Stimulated activated CD8-positive, alpha-beta memory T cell treated with anti-CD3 and anti-CD28 coated beads, Interleukin-12 subunit alpha, Interleukin-12 subunit beta, amount 100 ng/mL, for 24 hours (primary cell): ENCODE results near the gene C15orf39.
A peak's percentile ranks its signal among the peaks of the same experiment; 100 is the strongest.
"Not testable (repeated sequence)": the region's sequence is repeated elsewhere in the genome, so short reads cannot be mapped to it uniquely, and the experiment has no call there.

Experiments used
- DNase-seq: peaks from one replicate; pipeline ENCODE4 v3.0.0-alpha.2; 2020; ENCODE audit errors: extremely low read depth

The C15orf39 gene

DNA sequence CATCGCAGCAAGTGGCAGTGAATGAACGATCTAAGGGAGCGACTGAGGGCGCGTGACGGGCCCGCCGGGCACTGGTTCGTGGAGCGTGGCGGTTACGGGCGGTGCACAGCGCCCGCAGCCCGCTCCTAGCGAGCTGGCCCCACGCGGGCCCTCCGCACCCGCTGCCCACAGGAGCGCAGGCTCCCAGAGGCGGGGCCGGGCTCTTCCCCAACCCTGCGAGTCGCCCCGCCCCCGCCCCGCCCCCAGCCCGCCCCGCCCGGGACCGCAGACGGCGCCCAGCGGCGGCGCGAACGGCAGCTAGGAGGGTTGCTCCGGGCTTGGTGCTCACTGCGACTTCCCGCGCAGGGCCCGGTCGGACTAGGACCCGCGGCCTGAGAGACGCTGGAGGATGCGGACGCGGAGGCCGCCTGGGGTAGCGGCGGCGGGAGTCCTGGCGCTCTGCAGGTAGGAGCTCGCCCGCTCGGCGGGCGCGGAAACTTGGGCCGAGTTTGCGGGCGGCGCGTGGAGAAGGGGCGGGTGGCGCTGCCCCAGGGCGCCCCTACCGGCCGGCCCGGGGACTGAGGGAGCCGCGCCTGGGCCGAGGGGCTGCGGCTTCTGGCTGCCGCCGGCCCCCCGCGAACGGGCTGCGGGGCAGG lies at the start of gene C15orf39:
C15orf39 (plus strand) TSS at position 267 of the 635 bp plus-strand sequence. CDS start 4,167 bp downstream, outside the sequence.
- peak; percentile 50 for DNase-seq

DNA sequence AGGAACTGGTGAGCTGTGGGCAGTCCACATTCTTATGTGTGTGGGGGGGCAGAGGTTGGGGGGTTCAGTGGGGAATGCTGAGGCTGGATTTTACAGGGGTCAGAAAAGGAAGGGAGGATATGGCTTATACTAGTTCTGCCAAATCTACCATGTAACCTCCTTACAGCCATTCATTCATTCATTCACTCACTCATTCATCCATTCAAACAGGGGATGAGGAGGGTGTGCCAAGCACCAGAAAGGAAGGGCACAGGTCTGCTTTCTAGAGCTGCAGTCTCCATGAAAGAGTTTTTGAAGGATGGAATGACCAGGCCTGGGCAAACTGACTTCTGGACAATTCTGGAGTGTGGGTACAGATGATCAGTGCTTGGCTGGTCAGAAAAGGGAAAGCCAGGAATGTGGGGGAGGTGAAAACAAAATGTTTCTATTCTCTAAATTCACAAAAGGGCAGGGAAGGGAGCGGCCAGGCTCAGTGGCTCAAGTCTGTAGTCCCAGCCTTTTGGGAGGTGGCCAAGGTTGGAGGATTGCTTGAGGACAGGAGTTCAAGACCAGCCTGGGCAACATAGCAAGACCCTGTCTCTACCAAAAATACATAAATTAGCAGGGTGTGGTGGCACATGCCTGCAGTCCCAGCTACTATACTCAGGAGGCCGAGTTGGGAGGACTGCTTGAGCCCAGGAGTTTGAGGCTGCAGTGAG lies 49.2 kb upstream of the C15orf39 start:
- no peak for DNase-seq

DNA sequence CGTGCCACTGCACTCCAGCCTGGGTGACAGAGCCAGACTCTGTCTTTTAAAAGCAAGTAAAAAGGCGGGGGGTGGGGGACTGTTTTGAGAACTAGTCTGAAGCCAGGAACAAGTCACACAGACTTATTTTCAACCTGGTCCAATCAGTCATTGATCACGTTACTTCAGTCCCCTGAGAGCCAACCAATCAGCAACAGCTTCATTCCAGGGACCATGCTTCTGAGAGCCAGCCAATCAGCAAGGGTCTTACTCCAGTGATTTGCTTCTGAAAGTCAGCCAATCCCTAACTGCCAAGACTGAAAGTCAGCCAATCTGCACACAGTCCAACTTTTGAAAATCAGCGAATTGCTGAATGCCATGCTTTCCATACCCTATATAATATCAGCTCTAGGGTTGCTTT lies 48.6 kb upstream of the C15orf39 start:
- DNase-seq = no peak

DNA sequence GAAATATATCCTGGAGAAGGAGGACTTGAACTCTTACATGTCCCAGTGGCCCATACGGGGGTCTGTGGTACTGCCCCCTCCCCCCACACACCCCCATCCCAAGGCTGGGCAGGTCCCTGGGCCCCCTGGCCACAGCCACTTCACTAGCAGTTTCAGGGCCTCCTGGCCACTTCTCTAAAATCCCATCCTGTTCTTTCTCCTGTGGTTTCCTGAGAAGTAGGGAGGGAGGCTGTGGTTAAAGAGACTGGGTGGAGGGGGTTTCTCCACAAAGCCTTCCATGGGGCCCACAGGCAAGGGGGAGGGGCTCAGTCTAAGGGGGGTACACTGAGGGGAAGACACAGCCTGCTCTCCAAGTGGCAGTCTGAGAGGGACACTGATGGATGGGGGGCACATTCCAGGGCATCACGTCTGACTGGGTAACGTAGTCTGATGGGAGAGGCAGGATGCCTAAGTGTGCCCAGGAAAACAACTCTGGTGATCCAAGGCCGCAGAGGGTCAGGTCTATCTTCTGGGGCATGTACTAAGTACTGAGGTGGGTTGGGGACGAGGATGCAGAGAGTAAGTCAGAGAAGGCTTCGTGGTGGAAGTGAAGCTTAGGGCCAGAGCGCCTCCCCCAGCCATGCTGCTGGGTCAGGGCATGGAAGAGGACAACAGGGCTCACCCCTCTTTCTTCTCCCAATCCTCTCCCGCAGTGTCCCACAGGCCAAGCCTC lies 48.0 kb upstream of the C15orf39 start:
- no peak for DNase-seq

DNA sequence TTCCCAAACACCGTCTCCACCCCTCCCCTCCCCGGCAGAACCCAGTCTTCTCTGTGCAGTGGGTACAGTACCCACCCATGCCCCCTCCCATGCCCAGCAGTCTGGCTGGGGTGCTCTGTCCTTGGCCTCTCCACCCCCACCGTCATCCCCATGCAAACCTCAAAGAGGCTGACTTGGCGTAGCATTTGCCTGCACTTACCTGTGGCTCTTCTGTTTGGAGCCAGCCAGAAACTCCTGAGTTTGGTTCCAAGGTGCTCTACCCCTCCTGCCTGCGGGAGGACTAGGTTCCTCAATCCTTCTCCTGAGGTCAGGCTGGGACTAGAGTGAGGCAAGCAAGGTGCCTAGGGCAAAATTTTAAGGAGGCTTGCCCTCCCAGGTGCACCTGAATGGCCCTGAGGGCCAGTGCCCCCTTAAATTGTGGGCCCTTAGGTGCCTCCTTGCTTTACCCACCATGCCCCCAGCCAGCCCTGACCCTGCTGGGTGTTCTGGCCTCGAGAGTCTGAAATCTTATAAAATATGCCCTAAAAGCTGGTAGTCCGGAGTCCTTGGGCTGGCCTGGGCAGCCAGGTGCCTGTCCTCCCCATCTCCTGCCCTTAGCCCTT lies 47.1 kb upstream of the C15orf39 start:
- DNase-seq = no peak

DNA sequence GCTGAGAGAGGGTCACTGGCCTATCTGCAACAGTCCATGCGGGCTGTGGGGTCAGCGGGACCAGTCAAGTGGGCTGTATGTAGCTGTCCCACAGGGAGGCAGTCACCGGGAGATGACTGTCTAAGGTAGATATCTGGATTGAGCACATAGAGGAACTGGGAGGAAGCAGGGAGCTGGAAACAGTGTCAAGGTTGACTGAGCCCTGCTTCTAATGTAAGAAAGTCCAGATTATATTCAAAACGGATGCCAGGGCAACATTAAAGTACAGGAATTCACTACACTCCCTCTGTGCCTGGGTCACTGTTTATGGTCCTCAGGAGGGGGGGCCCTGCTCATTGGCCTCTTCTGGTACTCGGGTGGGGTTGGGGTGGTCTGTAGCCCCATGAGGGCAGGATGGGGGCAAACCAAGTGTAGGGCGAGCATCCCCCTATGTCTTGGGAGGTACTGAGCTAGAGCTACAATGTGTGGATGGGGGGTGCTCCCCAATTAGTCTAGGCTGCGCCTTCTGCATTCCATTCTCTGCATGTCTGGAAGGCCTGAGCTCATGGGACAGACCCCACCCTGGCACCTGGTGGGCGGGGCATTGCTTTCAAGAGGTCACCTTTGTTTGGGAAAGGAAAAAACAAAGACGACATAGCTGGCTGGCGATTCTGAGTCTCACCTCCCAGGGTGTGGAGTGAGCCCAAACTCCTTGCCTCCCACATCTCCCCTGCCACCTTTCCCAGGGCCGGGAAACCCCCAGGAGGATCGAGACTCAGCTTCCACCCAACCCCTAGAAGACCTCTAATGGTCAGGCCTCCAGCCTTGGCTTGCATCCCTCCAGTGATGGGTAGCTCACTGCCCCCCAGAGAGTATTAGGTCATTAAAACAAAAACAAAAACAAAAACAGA lies 45.1 kb upstream of the C15orf39 start:
- no peak for DNase-seq

DNA sequence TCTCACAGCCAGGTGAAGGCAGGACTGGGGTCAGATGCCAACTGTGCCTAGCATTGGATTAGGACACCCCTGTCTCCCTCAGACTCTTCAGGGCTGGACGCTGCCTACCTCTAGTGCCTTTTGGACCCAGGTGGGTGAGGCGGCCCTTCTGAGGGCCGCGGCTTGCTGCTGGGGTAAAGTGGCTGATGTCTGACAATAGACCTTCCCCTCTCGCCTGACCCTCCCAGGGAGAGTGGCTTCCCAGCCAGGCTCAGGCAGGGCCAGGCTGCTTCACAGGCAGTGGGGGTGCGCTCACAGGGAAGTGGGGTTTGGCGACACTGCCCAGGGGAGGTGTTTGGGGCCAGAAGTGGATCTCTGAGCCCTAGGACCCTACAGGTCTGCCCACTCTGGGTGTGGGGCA lies 43.3 kb upstream of the C15orf39 start:
- DNase-seq = no peak

DNA sequence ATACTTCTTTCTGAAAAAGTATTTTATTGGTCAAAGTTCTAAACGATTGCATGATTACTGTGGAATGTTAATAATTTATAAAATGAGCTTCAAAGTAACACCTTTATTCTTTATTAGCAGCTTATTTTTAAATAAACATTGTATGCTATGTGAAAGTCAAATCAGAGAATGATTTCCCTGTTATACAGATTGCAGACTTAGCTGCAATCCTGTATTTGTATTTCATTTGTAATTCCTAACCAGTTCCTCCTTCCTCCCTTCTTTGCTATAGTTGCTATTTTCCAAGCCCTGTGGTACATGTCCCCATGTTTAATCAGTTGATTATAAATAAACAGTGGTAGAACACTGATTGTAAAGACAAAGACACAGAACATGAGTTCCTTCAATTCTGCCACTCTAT lies 42.4 kb upstream of the C15orf39 start:
- no peak for DNase-seq

DNA sequence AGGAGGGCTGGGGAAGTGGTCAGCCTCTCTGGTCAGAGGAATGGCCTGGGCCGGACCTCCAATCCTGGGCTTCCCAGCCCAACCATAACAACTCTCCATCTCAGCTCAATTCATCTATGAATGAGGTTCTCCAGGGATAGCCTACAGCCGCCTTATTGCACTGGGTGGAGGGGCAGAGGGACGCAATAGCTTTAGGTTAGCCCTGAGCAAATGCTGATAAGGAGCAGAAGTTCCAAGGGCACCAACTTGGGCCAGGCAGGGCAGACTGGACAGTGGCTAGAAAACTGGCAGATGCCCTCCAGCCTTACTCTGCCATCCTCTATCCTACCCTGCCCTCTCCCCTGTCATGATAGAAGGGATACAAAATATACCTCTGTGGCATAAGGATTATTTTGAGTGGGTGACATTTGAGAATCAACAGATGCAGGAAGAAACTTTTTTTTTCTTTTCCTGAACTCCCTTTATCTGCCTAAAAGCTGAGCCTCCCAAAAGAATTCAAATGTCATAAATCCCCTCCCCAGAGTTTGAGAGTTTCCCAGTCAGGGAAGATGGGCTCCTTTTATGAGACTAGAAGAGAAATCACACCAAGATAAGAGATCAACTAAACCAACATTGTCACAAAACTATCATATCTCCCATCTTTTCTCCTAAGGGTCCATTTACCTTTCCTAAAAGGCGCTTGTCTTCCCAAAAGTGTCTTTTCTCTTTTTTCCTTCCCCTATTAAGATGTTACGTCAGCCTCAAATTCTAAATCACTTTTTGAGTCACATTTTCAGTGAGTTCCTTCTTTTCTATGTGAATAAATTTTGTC lies 40.4 kb upstream of the C15orf39 start:
- no peak for DNase-seq

DNA sequence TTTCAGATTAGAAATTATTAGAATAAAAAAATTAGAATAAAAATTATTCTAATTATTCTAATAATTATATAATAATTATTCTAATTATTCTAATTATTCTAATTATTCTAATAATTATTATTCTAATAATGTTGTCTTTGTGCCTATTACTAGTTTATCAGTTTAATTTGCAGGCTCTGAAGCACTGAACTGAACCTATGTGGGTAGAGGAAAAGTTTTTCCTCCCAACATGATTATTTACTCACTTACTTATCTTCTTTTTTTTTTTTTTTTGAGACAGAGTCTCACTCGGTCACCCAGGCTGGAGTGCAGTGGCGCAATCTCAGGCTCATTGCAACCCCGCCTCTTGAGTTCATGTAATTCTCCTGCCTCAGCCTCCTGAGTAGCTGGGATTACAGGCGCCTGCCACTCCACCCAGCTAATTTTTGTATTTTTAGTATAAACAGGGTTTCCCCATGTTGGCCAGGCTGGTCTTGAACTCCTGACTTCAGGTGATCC lies 39.7 kb upstream of the C15orf39 start:
- DNase-seq = no peak

DNA sequence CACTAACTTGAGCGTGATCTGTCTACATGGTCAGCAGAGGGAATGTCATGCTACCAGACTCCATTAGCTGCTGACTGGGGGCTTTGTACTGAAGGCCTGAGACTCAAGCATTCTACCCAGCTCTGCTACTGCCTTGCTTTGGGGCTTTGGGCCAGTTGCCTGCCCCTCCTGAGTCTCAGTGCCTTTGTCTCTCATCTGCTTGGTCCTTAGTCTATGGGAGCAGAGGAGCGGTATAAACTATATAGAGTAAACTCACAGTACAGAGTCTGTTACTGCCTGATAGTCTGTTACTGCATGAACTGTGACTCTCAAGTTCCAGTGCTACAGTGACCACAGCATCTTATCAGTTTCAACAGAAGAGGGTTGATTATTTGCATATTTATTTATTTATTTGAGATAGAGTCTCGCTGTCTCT lies 38.5 kb upstream of the C15orf39 start:
- no peak for DNase-seq

DNA sequence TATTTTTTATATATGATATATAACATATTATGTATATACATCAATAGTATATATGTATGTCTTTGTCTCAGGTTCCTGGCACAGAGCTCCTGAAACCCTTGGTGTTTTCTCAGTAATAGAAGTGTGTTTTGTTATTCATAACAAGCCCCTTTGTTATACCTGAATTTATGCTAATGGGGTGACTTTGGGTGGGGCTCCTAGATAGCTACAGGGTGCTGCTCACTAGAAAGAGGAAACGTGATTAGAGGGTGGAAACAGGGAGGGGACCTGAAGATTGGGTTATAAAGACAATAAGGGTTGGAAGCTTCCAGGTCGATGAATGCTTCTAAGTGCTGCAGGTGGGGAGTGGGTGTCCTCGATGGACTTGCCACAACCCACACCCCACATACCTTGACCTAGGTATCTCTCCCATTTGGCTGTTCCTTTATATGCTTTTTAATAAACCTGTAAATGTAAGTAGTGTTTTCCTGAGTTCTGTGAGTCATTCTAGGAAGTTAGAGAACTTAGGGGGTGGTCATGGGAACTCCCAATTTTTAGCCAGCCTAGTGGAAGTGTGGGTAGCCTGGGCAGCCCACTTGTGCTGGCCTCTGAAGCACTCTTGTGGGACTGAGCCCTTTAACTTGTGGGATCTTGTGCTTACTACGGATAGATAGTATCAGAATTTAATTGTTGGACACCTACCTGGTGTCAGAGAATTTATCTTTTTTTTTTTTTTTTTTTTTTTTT lies 36.9 kb upstream of the C15orf39 start:
- no peak for DNase-seq

DNA sequence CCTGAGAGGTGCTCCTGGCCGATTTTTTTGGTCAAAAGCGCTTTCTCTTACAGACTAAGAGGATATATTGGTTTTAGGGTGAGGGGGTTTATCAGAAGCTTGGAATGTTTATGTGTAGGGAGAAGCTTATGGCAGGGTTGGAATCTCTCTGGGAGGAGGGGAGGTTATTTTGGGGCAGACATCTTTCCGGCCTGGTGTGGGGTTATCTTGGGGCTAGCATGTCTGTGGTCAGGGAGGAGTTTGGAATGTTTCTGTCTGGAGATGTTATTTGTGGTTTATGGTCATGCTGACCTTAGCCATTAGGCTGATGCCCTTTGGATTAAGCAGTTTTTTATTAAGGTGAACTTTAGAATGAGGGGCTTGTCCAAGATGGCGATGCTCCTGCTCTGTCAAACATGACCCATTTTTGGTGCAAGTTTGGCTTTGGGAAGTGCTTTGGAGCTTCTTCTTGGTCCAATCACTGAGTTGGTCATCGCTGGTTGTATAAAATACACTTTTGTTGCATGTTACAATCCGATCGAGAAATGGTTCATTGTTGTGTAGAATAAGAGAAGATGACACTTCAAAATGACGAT lies 35.1 kb upstream of the C15orf39 start:
- DNase-seq = not testable (repeated sequence)

DNA sequence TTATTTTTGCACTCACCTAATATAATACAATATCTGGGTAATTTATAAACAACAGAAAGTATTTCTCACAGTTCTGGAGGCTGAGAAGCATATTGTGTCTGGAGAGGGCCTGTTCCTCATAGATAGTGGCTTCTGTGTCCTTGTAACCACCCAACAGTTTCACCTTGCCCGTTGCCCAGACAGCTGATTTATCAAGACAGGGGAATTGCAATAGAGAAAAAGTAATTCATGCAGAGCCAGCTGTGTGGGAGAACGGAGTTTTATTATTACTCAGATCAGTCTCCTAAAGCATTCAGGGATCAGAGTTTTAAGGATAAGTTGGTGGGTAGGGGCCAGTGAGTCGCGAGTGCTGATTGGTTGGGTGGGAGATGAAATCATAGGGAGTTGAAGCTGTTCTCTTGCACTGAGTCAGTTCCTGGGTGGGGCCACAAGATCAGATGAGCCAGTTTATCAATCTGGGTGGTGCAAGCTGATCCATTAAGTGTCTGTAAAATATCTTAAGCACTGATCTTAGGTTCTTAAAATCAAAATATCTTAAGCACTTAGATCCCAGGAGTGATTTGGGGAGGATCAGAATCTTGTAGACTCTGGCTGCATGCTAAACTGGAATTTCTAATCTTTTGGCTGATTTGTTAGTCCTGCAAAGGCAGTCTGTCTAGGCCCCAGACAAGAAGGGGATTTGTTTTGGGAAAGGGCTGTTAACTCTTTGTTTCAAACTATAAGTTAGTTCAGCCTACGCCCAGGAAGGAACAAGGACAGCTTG lies 33.9 kb upstream of the C15orf39 start:
- peak; percentile 19 for DNase-seq

DNA sequence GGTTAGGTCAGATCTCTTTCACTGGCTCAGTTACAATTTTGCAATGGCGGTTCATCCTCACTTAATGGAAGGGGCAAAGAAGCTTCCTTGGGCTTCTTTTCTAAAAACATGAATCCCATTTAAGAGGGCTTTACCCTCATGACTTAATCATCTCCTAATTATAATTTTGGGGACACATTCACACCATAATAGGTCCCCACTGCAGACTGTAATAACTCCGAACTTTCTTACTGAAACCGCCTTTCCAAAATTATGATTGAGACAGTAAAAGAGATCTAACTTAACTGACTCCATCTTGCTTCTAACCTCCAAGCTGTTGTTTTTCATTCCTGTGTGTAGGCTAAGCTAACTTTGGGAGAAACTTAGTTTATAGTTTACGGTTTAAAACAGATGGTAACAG lies 33.3 kb upstream of the C15orf39 start:
- no peak for DNase-seq

DNA sequence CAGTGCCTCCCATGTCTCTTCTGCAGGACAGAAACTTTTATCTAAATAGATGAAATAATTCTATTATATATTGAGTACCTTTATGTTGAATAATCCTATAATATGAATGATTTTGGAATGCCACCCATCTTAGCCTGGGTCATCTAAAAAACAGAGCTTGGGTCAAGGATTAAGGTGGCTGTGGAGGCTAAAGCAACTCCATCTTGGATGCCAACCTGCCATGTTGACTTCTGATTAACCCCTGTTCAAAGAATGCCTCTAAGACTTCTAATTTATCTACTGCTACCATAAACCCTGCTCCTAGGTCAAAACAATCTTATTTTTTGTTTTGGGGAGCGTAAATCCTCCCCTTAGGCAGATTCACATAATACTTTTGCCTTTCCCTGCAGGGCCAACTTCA lies 31.5 kb upstream of the C15orf39 start:
- no peak for DNase-seq

DNA sequence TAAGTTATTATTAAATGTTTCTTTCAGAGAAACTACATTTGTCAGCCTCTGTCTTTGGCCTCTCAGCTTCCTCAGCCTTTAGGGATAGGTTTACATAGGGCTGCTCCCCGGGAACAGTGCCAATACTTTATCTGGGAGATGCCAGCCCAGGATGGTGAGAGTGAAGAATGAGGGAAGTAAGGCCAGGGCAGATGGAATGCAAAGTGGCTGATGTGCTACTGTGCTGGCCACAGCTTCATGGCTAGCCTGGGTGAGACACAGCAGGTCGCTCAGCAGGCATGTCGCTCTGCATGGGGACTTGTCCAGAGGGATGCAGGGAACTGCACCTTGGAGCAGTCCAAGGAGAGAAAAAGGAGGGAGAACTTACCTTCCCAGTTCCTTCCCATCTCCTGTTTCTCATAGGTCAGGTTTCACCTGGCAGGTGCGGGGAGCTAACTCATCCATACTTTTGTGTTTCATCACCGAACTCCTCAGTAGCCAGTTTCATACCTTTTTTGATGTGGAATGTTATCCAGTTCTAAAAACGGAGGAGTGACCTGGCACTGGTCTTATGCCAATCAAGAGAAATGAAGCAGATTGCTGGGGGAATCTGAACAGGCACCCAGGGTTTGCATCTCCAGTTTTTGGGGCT lies 30.9 kb upstream of the C15orf39 start:
- no peak for DNase-seq

DNA sequence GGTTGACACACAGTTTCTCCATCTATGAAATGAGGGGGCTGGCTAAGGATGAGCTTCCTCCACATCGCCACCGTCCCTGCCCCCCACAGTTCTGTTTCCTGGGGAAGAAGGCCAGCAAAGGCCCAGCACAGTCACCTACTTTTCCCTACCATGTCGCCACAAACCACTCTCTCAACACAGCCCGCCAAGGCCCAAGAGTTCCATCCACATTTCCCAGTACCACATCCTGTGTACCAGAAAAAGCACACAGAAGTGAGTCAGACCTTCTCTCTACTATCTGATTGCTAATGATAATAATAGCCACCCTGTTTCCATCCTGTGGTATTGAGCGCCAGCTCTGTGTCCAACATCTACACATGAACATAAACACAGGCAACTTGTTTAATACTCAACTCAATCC lies 30.3 kb upstream of the C15orf39 start:
- no peak for DNase-seq
